ENCODE data around the gene CCL11.

Gene CCL11

GRCh38 chr17:34285286-34285792 is at the start of gene CCL11:
TSS of gene CCL11 (plus strand) at chr17:34285742. CDS start at chr17:34285809, 67 bp downstream.
- no peak for DNase-seq

GRCh38 chr17:34236281-34236892 is 49.2 kb upstream of the CCL11 start:
- DNase-seq, result no peak

- DNase-seq, result no peak
Measured at GRCh38 chr17:34237458-34237857, 48.1 kb upstream of the CCL11 start.

DNA sequence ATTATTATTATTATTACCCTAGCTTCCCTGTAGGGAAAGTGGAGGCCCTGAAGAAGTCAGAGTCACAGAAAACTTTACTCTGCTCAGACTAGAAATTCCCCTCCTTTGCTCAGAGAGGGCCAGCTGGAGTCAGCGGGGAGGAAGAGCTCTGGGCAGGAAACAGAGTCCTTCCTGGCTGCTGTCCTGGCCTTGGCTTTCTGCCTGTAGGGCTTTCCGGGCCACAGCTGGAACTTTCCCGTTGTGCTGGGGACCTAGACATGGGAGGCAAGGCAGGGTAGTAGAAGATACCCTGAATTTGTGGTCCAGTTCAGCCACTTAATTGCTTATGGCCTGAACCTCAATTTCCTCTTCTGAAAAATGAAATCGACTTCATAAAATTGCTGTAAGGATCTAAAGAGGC is 44.5 kb upstream of the CCL11 start:
- DNase-seq, result no peak

- DNase-seq, result no peak
Measured at GRCh38 chr17:34242587-34243363, 42.8 kb upstream of the CCL11 start.

DNA sequence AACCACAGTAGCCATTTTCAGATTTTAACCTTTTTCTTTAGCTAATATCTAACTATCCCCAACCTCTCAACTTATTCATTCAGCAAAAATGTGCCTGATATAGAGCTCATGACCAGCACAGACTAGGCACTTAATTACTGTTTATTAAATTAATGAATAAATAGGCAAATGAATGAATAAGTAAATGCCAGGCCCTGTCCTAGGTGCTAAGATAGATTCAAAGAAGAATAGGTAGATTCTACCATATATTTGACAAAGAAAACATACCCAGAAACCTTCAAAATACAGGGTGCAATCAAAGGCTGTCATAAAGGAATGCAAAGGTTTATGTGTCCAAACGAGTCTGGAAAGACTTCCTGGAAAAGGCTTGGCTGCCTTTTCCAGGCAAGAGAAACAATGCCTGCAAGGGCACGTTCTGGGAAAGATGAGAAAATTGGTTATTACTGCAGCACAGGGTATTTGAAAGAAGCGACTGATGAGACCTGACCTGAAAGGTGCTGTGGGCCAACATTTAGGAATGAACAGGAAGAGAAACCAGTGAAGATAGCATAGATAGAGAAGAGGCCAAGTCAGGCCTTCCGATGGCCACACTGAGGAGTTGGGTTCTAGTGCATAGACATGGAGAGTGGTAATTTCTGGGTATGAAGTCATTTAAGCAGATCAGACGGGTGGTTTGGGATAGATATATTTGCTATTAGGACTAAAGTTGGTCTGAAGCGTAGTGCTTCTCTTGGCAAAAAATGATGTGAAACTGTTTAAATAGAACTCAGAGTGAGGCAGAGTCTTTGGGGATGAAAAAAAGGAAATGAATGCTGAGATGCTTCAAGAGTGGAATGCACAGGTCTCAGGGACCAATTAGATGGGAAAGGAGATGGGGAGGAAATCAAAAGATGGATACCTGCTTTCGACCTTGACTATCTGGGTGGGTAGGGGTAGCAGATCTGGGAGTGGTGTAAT is 41.9 kb upstream of the CCL11 start:
- DNase-seq, result no peak

DNA sequence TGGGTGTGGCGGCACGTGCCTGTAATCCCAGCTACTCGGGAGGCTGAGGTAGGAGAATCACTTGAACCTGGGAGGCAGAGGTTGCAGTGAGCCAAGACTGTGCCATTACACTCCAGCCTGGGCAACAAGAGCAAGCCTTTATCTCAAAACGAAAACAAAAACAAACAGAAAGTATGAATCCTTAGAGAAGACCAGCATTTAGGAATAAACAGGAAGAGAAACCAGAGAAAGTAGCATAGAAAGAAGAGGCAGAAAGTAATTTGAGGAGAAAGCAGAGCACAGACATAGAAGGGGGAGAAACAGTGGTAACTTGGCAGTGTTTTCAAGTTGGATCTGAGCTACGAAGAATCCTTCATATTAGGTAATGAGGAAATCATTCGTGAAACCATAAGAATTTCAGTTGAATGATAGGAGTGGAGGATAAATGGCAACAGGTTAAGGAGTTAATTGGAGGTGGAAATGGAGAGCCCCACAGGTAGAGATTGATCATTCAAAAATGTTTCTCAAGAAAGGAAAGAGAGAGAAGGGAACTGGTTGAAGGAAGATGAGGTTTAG is 40.1 kb upstream of the CCL11 start:
- DNase-seq, result no peak

DNA sequence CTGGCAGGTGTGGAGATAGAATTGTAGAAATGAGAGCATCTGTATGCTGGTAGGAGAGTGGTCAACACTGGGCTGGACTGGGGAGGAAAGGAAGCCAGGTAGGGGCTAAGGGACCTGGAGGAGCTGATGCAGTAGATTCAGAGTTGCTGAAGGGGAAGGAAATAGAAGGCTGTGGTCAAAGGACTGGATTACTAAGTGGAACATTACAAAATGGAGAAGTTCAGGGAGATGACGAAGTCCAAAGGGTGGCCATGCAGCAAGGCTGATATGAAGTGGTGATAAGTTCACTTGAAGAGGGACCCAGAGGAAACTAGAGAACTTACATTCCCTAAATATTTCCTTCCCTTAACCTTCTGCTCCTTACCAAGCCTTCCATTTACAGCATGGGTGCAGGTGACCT is 39.1 kb upstream of the CCL11 start:
- no peak for DNase-seq

DNA sequence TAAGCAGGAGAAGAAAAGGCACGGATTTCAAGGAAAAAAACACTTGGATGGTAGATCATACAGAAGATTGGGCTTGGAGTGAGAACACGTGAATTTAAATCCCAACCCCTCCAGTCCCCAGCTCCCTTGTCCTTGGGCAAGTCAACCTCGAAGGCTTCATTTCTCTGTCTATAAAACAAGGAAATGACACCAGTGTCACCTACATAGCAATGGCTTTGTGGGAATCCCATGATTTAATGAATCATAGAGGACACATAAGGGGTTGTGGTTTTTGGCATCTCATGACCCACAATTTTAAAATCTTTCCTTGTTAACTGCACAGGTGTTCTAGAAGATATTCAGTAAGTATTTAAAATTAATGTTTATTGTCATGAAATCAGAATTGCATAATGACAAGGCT is 38.7 kb upstream of the CCL11 start:
- DNase-seq, result no peak

DNA sequence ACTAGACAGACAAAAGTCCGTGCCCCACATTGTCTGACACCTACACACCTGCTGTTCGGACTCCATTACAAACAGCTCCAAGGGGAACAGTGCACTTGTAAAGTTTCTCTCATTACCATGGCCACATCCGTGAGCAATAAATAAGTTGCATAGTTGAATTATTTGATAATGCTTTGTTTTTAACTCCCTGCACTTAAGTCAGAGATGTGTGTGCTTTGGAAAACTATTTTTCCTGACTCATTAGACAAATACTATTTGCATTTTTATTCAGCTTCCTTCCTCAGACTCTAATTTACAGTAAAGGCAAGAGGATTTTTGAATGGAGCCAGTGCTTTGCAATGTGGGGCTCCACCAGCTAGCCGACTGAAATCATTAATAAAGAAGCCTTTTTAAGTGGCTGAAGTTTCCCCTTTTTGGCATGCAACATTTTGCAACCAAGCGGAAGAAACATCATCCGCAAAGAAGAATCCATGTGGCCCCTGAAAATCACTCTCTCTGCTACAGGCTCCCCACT is 37.0 kb upstream of the CCL11 start:
- no peak for DNase-seq

DNA sequence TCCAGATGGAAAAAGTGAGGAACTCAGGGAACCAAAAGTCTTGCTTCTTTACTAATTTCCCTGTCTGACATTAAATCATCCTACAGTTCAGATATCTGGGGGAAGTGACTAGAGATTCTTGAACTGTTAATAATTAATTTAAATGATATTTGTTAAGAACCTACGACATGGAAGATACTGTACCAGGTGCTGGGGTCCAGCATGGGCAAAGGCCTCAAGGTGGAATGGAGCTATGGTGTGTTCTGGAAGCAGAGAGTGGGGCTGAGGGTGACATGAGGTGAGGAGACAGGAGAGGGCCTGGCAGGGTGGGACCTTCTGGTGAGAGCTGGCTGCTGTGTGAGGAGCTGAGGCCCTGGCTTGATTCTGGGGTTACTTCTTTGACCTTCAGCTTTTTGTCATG is 36.5 kb upstream of the CCL11 start:
- no peak for DNase-seq

DNA sequence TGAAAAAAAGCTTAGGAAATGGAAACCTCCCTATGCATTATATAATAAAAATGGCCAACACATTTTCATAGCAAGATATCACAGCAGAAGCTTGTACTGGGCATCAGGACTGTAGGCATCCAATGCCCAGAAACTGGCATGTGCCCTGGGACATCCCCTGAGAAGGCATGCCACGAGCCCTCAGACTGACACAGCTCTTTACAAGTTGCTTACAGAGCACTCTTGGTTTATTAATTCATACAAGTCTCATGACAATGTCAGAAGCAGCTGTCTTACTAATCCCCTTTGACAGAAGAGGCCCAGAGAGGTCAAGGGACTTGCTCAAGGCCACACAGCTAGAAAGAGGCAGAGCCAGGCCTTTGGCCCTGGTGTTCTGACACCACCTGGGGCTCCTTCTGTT is 36.1 kb upstream of the CCL11 start:
- DNase-seq, result no peak

GRCh38 chr17:34251186-34251585 is 34.4 kb upstream of the CCL11 start:
- no peak for DNase-seq

DNA sequence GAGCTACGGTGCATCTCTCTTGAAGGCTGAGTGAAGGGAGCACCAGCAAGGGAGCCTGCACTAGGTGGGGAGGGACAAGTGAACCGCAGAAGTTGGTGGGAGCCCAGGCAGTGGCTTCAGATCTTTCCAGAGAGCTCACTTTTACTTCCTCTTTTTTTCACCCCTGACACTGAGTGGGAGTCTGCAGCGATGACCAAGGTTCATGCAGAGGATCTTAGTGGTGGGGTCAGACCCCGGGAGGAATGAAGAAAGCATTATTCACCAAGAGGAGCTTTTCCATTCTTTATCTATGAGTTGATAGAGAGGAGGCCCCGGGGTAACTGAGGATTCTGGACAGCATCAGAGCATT is 33.5 kb upstream of the CCL11 start:
- no peak for DNase-seq

- DNase-seq, result no peak
Measured at GRCh38 chr17:34252444-34253138, 33.0 kb upstream of the CCL11 start.

DNA sequence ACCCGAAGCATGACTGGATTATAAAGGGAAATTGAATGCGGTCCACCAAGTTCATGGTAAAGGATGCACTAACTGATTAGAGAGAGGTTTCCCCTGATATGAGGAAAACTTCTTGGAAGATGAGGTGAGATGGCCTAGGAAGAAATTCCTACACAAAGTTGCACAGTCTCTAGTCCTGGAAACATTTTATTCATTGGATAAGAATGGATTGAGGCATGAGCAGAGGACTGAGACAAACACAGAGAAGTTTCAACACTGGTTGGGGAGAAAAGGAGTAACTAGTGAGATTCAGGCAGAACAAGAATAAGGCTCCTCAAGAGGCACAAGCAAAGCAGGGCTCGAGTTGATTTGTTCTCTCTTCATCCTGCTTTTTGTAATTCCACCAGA is 32.4 kb upstream of the CCL11 start:
- DNase-seq, result no peak

GRCh38 chr17:34254146-34254545 is 31.4 kb upstream of the CCL11 start:
- DNase-seq, result no peak

DNA sequence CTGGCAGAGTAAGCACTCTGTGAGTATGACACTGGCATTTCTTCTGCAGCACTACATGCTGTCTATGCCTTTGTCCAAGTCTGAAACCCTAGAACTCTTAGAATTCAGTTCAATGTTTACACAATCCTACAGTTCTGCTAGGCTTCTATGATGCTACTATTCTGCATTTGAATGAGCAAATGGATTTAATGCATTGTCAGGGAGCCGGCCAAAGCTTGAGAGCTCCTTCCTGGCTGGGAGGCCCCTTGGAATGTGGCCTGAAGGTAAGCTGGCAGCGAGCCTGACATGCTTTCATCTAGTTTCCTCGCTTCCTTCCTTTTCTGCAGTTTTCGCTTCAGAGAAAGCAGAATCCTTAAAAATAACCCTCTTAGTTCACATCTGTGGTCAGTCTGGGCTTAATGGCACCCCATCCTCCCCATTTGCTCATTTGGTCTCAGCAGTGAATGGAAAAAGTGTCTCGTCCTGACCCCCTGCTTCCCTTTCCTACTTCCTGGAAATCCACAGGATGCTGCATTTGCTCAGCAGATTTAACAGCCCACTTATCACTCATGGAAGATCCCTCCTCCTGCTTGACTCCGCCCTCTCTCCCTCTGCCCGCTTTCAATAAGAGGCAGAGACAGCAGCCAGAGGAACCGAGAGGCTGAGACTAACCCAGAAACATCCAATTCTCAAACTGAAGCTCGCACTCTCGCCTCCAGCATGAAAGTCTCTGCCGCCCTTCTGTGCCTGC is 30.7 kb upstream of the CCL11 start, which contains the start of gene CCL2:
Gene CCL2, plus strand, starts transcription at position 635 of the 730 bp plus-strand sequence. Its CDS starts 65 bp downstream, at position 700.
- no peak for DNase-seq

DNA sequence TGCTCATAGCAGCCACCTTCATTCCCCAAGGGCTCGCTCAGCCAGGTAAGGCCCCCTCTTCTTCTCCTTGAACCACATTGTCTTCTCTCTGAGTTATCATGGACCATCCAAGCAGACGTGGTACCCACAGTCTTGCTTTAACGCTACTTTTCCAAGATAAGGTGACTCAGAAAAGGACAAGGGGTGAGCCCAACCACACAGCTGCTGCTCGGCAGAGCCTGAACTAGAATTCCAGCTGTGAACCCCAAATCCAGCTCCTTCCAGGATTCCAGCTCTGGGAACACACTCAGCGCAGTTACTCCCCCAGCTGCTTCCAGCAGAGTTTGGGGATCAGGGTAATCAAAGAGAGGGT is 30.2 kb upstream of the CCL11 start:
- no peak for DNase-seq

- no peak for DNase-seq
Measured at GRCh38 chr17:34255841-34256240, 29.7 kb upstream of the CCL11 start.

DNA sequence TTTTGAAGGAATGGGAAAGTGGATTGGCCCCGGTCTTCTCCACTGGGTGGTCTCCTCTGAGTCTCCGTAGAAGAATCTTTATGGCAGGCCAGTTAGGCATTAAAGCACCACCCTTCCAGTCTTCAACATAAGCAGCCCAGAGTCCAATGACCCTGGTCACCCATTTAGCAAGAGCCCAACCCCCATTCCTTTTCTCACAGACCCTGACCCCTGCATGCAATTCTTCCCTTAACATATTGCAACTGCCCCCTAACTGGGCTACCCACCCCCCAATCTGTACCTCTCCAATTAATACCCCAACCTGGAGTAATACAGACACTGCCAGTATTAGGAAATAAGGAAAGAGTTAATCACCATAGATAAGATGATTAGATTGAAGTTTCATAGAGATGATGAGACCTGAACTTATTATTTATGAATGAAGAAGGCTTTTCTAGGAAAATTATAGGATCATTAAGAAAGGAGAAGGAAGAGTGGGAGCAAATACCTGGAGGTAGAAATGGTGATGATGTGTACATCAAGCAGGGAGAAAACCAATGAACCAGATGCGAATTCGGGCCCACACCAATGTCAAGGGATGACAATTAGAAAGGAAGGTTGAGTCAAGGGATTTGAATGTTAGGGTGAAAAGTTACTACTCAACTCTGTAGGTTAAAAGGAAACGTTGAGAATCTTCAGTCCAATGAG is 28.1 kb upstream of the CCL11 start:
- DNase-seq, result no peak

All from DMS 273 treated with DMSO at 0.1 percent for 48 hours (cell line).